GM21528 (cell line): ENCODE data around the gene STK39.

ENCODE experiments used
- ATAC-seq: cut with Tn5 transposase; IDR thresholded peaks from one replicate; pipeline ENCODE4 v1.9.1; 2021; ENCODE audit warnings: mild to moderate bottlenecking, moderate library complexity; ENCODE audit not compliant: unreplicated experiment, low FRiP score

The STK39 gene

DNA sequence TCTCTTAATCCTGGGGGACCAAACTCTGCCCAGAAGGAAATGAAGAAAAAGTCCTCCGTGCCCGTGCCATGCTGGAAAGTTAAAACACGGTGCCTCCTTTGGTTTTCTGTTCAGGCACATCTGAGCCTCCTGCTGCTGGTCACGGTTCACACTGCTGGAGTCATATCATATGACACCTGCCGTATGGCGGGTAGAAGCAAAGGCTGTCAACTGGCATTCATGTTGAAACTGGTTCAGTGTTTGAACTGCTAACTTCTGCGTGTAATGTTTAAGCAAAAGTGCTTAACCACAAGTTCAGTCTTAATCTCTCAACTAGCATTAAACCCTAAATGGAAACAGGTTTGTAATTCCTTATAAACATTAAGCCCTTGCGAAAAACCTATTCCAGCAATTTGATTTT, 3.1 kb downstream of the STK39 start:
- no peak for ATAC-seq

DNA sequence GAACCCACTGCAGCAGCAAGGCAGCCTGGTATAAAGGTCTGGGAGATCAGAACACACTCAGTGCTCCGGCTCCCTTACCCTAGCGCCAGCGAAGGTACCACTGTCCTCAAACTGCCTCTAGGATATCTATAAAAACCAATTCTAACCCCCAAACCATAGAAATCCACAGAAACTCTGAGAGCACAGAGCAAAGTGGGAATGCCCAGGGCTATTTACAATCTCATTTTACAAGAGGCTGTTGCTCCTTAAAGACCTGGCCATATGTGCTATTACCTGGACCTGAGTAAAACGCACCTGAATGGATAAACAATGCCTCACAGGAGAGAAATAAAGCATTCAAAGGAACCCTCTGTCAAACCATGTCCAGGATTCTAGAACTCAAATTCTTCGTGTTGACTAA, 4.3 kb downstream of the STK39 start:
- ATAC-seq = no peak

DNA sequence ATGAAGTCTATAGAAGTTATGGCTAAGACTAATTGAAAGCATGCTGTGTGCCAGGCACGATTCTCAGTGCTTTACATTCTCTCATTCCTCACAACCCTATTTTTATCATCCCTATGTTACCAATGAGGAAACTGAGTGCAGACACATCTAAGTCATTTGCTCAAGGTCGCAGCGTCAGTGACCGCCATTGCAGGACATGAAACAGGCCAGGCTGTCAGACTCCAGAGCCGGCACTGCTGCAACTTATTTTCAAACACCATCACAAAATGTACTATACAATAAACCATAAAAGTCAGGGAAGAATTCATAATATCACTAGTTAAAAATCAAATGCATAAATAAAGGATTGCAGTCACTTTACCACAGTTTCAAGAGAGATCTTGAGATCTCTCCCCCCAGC, 5.6 kb downstream of the STK39 start:
- no peak for ATAC-seq

DNA sequence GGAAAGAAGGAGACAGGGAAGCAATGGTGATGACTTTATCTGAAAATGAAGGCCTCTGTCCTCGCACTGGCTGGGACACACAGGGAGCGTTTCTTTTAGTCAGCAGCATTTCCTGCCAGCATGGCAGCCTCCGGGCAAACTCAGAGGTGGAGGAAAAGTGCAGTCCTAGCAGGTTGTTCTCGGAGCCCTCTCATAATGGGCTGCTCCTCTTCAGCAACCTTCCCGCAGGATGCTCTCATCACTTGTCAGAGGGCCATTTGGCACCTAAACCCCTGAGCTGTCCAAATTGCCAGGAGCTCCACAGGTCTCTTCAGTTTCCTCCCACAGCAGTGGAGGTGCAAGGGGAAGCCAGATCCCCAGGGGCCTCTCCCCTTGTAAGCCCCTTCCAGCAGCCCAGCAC, 6.2 kb downstream of the STK39 start:
- no peak for ATAC-seq

DNA sequence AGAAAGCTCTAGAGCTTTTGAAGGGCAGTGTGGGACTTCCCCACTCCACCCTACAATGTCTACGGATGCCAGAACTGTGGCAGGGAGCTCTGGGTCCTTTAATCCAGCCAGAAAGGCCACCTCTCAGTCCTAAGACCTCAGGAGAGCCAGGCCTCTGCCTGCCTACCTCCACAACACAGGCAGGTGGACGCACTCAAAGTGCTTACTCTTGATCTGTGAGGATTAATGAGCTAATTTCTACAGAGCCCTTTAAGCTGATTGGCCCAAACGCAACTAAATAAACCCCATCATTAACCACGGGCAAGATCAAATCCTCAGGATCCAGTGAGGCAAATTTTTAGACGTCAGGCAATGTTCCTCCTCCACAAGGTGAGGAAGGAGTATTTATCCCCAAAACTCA, 8.1 kb downstream of the STK39 start:
- ATAC-seq = no peak

DNA sequence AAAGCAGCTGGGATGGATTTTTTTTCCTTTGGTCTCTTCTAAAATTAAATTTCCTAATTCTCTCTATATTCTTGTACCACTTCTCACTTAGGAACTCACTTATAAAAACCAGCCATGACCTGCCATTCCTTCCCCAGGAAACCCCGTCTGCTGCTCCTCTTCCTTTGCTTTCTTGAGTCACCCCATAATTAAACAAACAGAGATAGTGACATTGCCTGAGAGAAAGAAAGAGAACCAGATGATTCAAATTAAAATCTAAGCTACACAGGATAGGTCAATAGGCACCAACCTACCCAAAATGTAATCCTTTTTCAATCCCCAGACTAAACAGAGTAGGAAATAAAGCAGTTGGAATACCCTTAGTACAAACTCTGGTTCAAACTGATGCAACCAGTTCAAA, 9.7 kb downstream of the STK39 start:
- no peak for ATAC-seq

DNA sequence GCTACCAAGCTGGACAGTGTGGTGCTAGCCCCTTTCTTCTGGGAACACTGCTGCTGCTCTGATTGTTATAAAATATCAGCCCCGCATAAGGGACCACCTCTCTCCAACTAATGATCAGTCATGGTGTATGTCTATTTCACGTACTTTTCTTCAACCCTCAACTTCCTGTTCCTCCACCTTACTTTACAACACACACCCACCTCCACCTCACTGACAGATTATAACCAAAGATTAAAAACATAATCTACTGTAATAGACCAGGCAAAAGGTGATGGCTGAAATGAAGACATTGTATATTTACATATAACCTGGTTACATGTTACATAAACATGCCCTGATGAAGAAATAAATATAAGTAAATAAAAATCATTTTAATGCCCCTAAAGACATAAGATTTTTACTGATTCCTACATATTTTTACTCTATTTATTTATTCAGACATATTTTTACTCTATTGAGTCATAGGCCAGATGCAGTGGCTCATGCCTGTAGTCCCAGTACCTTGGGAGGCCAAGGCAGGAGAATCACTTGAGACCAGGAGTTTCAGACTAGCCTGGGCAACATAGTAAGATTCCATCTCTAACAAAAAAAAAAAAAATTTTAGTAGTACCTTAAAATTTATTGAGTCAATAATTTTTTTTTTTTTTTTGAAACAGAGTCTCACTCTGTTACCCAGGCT, 12.8 kb downstream of the STK39 start:
- no peak for ATAC-seq

DNA sequence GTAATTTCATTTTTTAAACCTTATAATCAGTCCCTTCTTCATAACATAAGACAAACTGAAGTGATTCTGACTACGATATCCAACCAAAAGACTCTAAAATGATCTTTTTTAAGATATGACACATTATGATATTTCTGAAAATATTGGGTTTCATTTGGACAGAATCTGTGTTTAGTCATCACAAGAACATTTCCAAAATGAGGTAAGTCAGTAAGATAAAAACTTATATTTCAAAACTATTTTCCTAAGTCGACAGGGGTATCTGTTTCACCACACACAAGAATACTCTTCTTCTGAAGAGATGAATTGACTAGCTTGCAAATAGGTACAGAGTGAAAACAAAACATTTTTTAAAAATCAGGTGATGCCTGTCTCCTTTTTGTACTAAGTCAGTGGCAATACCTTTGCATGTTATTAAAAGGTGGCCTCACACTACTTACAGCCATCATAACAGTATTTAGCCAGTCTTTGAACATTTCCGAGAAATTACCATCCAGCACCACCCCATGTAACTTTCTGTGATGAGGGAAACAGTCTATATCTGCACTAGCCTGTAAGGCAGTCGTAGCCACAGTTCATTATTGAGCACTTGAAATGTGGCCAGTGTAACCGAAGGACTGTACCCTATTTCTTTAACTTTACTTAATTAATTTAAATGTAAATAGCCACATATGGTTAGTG, 13.5 kb downstream of the STK39 start:
- no peak for ATAC-seq

DNA sequence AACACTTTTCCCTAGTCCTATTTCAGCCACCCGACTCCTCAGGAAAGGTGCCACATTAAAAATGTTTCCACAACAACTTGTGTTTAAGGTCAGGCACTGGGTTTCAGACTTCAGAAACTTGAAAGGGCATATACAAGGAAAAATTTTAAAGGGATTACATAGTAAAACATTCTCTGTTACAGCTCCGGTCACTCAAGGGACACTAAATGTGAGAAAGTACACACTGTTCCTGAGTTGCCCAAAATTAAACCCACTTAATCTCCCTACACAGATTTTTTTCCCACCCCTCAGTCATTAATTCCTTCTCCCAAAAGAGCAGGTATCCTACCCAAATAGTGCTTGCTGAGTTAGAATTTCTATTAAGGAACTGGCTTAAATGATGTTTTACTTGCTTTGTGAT, 14.2 kb downstream of the STK39 start:
- ATAC-seq = no peak

DNA sequence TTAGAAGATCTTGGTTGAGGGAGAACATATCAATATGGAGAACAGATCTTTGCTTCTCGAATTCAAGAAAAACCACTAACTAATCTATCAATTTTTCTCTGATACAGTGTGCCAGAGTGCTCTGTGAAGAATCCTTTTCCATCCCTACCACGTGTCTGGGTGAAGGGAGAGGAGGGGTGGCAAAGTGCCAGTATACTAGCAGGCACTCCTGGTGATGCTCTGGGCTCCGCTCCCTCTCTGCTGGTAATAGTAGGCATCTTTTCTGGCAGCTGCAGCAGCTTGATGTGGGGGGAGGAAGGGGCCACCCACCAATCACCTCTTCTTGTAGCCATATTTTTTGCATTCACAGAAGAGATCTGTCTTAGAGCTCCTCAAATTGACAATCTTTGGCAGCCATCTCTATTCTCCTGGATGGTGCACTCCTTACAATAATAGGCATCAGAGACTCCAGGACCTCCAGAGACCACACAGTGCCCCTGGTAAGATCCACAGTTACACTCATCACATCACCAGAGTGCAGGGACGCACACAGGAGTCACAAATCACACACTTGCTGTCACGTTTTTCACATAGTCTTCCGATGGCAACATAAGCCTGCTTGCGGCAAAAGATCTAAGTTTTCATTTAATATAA, 15.7 kb downstream of the STK39 start:
- no peak for ATAC-seq

DNA sequence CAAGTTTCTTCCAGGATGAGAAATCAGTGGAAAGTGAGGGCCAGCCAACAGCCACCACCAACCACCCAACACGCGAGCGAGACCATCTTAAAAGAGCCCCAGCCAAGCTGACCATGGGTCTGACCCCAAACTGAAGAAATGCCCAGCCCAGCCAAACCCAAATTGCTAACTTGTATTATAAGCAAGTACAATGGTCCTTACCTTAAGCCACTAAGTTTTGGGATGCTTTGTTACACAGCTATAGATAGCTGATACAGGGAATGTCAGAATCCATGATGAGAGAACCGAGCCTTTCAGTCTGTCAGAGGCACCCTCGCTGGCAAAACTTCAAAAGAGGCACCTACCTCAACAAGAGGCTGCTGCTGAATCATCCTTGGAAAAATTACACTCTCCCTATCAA, 17.0 kb downstream of the STK39 start:
- ATAC-seq = no peak

DNA sequence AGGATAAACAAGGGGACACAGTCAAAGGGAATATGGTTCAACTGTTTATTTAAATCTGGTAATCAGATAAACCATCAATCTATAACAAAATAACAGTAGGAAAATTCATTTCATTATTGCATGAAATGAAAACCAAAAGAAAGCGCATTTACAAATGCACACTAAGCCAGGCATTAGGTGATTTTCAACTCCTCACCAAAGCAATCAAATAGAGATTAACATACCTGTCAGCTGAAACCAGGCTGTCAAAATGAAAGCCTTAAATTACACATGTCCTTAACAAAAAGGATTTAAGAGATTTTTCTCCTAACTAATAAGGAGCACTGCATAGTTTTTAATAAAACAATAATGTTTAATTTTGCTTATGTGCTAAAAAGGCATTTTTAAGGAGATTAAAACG, 23.0 kb downstream of the STK39 start:
- ATAC-seq = no peak

DNA sequence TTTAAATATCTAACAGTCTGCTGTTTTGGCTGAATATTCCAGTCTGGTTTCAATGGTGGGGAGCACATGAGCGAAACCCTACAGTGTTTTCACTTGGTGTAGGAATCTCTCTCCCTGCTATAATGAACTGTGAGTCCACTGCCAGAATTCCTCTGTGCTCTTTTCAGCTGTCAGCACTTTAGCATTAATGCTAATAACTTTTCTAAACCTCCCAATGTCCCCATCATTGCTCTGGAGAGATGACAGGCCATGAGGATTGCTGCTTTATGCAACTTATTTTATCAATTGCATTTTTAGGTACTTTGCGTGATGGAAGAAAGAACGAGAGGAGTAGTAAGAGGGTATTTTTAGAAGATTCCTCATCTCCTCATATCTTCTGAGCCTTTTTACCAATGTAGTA, 25.3 kb downstream of the STK39 start:
- ATAC-seq = no peak

DNA sequence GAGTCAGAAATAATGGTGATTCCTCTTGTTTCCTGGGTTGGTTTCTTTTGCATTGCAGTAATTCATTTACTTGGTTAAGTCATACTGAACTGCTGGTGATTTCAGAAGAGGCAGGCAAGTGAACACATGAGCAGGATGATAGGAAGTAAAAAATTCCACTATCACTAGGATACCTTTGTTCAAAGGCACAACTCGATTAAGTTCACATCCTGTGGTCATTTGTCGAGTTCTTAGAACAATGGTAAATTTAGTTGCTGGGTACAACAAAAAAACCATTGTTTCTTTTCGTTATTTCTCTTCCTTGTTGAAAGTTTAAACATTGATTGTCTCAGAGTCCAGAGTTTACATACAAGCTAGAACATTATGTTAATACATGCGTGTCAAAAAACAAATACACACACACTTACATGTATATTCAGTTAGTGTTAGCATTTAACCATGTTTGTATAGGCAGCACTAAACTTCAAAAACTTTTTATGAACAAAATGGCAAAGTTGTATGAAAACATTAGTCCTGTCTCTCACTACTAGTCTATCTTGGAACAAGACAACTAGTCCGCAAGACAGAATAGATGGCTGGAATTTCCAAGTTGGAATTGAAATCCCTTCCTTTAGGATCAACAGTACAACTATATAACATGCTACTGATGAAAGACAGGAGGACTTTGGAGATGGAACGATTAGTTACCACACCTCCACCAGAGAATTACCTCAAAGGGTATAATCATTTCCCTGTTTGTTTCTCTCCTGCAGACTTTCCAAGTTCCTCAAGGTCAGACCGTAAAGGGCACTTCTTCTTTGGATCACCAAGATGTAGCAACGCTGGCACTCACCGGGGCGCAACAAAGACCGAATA, 26.2 kb downstream of the STK39 start:
- ATAC-seq = no peak

DNA sequence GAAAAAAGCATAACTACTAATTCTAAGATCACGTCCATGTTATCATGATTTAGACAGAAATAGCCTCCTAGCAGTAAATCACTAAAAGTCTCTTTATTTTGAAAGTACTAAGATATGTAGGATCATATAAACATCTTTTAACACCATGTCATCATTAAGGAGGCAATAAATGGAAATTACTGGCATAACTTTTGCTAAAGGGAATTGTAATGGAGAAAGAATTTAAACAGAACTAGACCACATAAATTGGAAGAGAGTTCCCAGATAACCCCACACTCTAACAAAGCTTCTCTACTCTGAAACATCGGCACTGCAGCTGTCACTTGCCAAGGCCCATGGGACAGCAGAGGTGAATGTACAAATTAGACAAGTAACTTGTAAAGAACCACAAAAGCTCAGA, 29.5 kb downstream of the STK39 start:
- no peak for ATAC-seq

DNA sequence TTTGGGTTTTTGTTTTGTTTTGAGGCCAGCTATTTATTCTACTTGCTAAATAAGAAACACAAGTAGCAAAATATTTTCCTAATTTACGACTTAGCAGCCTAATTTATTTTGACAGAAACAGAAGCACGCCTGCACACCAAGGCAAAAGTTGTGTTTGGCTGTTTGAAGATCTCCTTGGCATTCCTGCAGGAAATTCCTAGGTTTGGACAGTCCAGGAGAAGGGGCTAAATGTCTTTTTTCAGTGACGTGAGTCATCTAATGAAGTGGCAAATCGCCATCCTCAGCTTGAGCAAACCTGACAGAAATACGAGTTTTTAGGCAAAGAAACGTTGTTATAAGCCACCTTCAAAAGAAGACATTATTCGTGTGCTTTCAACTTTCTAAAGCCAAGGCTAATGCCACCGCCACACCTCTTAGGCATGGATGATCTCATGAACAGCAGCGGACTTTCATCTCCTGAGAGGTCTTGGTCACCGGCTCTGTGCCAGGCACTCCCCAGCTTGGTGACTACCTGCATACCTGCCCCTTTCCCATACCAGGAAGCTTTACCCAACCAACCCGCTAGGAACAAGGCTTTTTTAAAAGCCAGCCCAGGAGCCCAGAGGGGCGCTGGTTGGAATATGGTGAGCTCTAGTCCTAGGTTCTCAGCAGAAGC, 30.9 kb downstream of the STK39 start:
- ATAC-seq = no peak

DNA sequence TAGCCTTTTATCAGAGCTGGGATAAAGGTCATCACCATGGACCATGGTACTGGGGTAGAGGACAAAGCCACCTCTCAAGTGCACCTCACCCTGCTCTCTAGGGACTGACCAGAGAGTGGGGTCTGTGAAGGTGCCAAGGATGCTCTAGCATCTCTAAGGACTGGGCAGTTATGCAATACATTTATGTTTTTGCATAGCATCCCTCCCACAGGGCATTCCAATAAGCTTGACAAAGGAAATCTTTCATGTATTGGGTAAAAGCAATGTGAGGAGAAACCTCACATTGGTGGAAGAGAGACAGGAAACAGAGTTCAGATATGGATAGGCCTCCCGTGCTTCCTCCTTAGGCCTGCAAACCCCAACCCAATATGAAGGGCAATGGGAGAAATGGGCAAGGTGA, 31.6 kb downstream of the STK39 start:
- no peak for ATAC-seq

DNA sequence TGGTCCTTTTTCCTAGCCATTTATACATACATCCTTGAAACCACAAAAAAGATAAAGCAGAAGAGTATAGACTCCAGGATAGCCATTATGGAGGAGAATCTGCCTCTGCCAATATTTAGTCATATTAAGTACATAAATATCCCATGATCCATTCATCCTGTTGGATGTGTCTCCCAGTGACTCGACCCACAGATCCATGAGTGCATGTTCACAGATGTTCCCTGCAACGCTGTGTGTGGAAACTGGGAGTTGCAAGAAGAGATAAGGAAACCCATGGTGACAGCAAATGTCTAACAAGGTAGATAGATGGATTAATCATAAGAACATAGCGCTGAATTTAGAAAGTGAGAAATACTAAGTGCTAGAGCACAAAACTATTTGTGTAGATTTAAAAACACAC, 34.5 kb downstream of the STK39 start:
- ATAC-seq = no peak

DNA sequence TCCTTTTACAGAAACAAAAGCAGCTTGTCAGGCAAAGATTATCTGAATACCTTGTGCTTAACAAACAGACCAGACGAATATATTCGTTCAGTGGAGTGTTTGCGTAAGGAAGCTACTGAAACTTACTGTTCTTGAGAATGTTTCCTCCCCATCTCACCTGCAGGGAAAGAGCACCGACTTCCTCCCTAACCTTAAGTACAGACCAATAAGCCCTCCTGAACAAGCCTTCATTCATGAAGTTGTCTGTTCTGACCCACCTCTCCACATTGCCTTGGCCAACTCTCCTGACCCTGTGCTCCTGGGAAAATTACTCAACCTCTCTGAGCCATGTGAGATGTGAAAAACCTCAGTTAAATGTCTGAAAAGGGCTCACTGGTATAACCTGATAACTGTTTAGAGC, 35.2 kb downstream of the STK39 start:
- no peak for ATAC-seq

DNA sequence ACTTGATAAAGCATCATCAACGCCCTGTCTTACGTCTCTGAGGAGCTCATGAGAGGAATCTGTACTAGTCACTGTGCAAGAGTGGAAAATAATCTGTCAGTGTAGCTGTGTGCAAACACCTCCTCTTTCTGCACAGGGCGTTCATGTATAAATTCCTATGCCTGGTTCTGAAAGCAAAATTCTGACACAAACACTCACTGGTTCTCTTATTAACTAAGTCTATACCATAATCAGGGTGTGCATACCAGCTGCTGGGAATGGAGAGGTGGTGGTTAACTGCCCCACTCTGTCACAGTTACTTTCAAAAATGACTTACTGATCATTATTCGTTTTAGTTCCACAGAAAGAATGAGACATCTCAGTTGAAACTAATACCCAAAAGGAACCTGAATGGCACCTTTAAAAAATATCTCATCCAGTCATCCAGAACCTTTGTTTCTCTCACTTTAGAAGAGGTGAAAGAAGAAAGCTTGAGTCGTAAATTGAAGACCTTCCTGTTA, 35.7 kb downstream of the STK39 start:
- no peak for ATAC-seq
